Epithelial cell of proximal tubule (primary cell): Measurements from ENCODE around the gene LRRC8B. TPM values are rescaled to one million over a fixed set of nuclear protein-coding genes. Genes with fewer than 3 reads are reported as not detected.

ENCODE experiments used
- DNase-seq: peaks from one replicate; pipeline ENCODE4 v3.0.0-alpha.2; 2011; ENCODE audit warnings: low read depth
- H3K4me3 ChIP-seq: 2 replicates; pipeline ENCODE4 v1.5.1; 2011; ENCODE audit warnings: low read depth, mild to moderate bottlenecking, low read length
- total RNA-seq: library from RNA; depleted of rRNA; stranded (reverse); fragments of >200 nt; gene quantifications from 2 replicates; pipeline ENCODE4 v1.2.3, GENCODE V29; 2015
- TF ChIP-seq, protein P1 (sequence below): conservative IDR thresholded peaks from 2 replicates; pipeline ENCODE4 v1.5.1; 2012; ENCODE audit warnings: low read depth, mild to moderate bottlenecking, low read length

The LRRC8B gene
- total RNA-seq, 1 donor from 2014 or later, result 5.0 TPM

DNA sequence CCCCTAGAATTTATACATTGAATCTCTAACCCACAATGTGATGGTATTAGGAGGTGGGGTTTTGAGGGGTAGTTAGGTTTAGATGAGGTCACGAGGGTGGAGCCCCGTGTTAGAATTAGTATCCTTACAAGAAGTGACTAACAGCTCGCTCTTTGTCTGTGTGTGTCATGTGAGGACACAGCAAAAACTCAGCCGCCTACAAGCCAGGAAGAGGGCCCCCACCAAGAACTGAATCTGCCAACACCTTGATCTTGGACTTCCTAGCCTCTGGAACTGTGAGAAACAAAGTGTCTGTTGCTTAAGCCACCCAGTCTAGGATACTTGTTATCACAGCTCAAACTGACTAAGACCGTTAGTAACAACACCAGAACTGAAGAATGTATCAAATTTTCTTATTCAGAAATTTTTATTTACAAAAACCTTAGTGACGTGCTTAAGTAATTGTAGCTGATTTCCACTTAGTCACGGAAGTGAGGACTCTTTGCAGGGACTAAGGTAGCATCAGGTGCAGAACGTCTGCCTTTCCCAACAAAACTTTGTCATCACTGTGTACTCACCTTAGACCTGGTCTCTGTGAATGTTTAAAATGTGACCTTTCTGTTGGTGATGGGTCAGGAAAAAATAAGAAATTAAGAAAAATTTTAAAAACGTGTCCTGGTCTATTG lies 83.8 kb downstream of the LRRC8B start:
- no peak for DNase-seq
- TF ChIP-seq, protein P1, sequence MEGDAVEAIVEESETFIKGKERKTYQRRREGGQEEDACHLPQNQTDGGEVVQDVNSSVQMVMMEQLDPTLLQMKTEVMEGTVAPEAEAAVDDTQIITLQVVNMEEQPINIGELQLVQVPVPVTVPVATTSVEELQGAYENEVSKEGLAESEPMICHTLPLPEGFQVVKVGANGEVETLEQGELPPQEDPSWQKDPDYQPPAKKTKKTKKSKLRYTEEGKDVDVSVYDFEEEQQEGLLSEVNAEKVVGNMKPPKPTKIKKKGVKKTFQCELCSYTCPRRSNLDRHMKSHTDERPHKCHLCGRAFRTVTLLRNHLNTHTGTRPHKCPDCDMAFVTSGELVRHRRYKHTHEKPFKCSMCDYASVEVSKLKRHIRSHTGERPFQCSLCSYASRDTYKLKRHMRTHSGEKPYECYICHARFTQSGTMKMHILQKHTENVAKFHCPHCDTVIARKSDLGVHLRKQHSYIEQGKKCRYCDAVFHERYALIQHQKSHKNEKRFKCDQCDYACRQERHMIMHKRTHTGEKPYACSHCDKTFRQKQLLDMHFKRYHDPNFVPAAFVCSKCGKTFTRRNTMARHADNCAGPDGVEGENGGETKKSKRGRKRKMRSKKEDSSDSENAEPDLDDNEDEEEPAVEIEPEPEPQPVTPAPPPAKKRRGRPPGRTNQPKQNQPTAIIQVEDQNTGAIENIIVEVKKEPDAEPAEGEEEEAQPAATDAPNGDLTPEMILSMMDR, result no peak
- no peak overlapping the region for H3K4me3 ChIP-seq

DNA sequence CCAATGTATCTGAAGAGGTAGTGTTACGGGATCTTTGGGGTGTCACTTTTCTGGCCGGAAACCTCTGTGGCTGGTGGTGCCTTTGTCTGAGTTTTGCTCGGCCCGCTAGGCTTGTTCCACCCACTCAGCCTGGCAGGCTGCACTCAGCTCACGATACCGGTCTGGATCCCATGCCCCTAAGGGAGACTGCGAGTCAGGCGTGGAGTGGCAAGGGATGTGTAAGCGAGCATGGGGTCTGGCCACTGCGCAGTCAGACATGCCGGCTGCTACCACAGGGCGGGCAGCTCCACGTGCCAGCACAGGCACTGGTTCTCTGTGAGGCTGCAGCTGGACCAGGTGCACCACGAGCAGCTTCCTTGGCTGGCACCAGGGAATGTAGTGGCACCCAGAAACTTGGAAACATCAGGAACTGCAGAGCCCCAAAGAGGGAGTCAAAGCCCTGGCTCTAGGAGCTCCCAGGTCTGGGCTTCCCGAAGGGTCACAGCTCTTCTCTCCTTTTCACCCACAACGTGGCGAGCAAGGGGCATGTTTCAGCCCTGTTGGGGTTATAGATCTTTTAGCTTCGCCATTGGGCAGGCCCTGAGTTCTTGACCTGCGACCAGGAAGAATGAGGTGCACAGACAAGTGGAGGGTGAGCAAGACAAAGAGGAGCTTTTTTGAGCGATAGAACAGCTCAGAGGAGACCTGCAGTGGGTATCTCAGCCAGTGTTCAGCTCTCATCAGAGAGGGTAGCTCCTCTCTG lies 84.5 kb downstream of the LRRC8B start:
- TF ChIP-seq, protein P1, result no peak
- no peak overlapping the region for H3K4me3 ChIP-seq
- no peak for DNase-seq

DNA sequence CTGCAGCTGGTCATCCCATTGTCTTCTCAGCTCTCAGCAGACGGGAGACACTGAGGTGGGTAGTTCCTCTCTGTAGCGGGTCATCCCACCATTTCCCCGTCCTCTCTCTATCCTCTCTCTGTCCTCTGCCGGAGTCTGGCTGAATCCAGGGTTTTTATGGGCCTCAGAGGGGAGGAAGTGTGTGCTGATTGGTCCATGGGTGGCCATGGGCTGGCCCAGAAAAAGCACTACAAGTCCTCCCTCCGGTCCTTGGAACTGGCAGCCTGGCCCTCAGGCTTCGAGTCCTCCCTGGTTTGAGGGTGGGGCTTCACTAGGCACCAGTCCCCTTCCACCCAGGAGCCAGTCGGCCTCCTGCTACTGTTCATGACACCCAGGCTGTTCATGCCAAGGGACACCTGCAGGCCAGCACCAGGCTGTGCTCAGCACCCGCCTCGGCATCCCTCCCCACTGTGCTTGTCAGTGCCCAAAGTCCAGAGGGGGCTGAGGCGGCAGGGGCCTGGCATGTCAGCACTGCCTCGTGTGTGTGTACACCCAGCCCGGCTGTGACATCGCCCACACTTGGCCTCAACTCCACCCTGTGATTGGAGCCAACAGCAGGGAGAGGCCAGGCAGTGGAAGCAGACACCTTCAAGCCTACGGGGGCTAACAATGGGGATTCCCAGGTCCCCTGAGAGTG lies 85.3 kb downstream of the LRRC8B start:
- TF ChIP-seq, protein P1, result no peak
- H3K4me3 ChIP-seq, result no peak overlapping the region
- no peak for DNase-seq

DNA sequence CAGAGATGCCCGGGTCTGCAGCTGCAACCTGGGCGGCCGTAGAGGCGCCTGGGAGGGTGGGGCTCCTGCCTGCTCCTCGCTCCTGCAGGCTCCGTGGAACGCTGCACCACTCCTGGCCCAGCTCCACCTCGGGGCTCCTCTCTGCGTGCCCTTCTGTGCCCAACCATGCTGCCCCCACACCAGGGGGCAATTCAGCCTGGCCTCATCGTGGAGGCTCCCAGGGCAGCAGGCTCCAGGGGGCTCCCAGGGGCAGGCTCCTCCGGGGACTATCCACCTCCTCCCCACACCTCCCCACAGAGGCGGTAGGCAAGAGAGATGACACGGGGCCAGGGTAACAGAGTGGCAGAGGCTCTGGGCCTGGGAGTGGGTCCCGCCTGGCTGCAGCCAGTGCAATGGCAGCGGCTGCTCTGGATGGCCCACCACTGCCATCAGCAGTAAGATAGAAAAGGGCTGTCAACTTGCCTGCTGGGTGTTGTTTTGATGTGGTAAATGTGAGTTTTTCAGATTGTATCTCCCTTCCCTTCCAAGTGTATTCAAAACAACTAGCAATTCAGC lies 85.9 kb downstream of the LRRC8B start:
- TF ChIP-seq, protein P1, result no peak
- DNase-seq, result no peak
- no peak overlapping the region for H3K4me3 ChIP-seq

DNA sequence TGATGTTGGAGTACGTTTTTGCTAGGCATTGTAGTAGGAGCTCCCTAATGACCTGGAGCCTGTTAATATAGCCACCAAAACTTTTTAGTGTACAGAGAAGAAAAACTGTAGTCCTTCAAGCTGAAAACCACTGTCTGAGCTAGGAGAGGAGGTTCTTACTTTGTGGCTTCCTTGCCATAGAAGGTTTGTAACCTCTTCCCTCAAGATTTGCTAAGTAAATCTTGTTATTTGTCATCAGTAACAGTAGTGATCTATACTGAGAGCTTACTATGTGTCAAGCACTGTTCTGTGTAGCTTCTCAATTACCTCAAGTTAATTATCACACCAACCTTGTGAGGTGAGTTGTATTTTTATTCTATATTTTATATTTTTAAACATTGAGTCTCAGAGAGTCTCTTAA lies 87.1 kb downstream of the LRRC8B start:
- TF ChIP-seq, protein P1, result no peak
- DNase-seq, result no peak
- H3K4me3 ChIP-seq, result no peak overlapping the region

DNA sequence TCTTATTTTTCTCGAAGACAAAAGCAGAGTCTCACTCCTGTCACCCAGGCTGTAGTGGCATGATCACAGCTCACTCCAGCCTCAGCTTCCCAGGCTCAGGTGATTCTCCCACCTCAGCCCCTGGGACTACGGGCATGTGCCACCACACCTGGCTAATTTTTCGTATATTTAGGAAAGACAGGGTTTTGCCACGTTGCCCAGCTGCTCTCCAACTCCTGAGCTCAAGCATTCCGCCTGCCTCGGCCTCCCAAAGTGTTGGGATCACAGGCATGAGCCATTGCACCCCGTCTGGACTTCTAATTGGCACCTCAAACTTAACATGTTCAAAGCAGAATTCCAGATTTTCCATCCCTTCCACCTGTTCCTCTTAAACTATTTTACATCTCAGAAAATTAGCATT lies 89.3 kb downstream of the LRRC8B start:
- DNase-seq, result no peak
- H3K4me3 ChIP-seq, result no peak overlapping the region
- TF ChIP-seq, protein P1, result no peak
